ENCODE data around the gene CEND1. TPM values are rescaled to one million over a fixed set of nuclear protein-coding genes. Genes with fewer than 3 reads are reported as not detected.

The CEND1 gene
- total and polyA plus RNA-seq, 2 donors (not counting 3 experiments of a cell fraction or from before 2014, with no cell fraction given): 0.15 to 0.40 TPM

DNA sequence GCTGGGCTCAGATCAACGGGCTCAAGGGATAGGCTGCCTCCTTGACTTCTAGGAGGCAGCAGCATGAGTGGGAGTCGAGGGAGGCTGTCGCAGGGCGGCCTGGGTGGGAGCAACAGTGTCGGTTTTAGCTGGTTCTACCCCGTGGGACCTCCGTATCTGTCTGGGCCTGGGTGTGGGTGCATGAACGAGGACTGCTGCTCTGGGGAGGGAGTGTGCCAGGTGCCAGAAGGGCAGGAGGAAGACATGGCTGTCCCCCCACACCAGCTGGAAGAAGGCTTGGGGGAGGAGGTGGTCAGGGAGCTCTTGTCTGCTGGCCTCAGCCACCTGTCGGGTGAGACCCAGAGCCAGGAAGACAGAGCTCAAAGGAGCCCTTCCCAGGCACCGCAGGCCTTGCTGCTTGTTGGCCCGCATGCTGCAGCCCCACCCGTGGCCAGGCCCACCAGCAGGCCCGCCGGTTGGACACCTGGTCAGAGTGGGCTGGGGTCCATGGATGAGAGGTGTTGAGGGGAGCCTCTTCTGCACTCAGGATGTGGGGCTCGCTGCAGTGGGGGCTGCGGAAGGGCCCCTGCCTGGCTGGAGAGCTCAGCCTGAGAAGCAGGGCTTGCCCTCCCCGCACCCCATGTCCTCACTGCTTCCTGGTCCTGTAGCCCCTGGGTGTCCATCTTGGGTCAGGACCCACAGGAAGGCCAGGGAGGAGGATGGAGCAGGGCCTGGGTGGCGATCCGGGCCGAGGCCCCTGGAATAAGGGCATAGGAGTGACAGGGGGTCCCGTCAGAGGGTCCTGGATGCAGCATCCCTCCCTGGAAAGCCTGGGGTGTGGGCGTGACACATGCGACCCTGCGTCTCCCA, 3.4 kb downstream of the CEND1 start:
- H3K4me2 ChIP-seq (ENCODE audit: insufficient read depth, low read length): no peak overlapping the region
- FAIRE-seq (no peak), DNase-seq (ENCODE audit: low read depth, low spot score) (no peak)
- H2AFZ ChIP-seq (ENCODE audit: low read depth, low read length): no peak overlapping the region
- no peaks in the 10 kb centered on the region for H3K4me1 ChIP-seq (ENCODE audit: control insufficient read depth, extremely low read depth, insufficient read depth, low read length)
- H3K9me1 ChIP-seq (replicated peaks; ENCODE audit: control insufficient read depth, extremely low read depth, insufficient read depth, low read length): no peaks in the 10 kb centered on the region
- no TSS peak for BruUV-seq (replicated peaks)
- TF ChIP-seq GATA2 (IDR thresholded peaks at IDR 0.05; ENCODE audit: insufficient read depth, insufficient read length, low read depth, low read length) (no peak), POLR2A (IDR thresholded peaks at IDR 0.05; ENCODE audit: low read depth, low read length) (peak; percentile 5), POLR2AphosphoS5 (IDR thresholded peaks at IDR 0.05; ENCODE audit: insufficient read depth, low read depth, low read length) (no peak)
- H3K27ac ChIP-seq (ENCODE audit: insufficient read depth, low read depth, low read length): no peak overlapping the region
- no peaks in the 10 kb centered on the region for H3K36me3 ChIP-seq (ENCODE audit: control insufficient read depth in 2 of 2, extremely low read depth in 1 of 2, insufficient read depth in 2 of 2, low read length in 2 of 2)
- POLR2A ChIA-PET: no interaction called here
- H3K27me3 ChIP-seq (ENCODE audit: control insufficient read depth in 2 of 2, insufficient read depth in 2 of 2, low read length in 2 of 2): no peaks in the 10 kb centered on the region
- H3K9me3 ChIP-seq (replicated peaks; ENCODE audit: control insufficient read depth, insufficient read depth, low read length): no peaks in the 10 kb centered on the region
- H3K4me3 ChIP-seq (replicated peaks in 1 of 3; ENCODE audit: insufficient read depth in 1 of 3, low read depth in 1 of 3, low read length in 3 of 3): no peak overlapping the region
- CTCF ChIA-PET: interaction anchor here (1.9 kb wide), 1 partner anchor 11 kb away, joined by 9 read pairs; the partner anchor contains the start of gene SLC25A22
- intact Hi-C loops (cut with micrococcal nuclease): no loop called here
- dilution Hi-C loops (cut with MboI; ENCODE audit: extremely low pct_ligation_motif_present, low sequenced_read_pairs): no loop called here
- H3K9ac ChIP-seq (replicated peaks; ENCODE audit: extremely low read depth, insufficient read depth, low read length): no peak overlapping the region
- H4K20me1 ChIP-seq (replicated peaks; ENCODE audit: control insufficient read depth, extremely low read depth, insufficient read depth, low read length): no peaks in the 10 kb centered on the region
- H3K79me2 ChIP-seq (ENCODE audit: control insufficient read depth, insufficient read depth, low read length): no peaks in the 10 kb centered on the region

GRCh38 chr11:783581-784015, 6.3 kb downstream of the CEND1 start:
- ChIA-PET POLR2A (no interaction called here), CTCF (interaction anchor here (0.9 to 1.8 kb wide), 7 partner anchors 8 to 267 kb away, joined by 3 to 9 read pairs (median 4); partner anchors contain the start of gene RPLP2)
- Histone ChIP-seq H3K4me3 (replicated peaks in 1 of 3; ENCODE audit: insufficient read depth in 1 of 3, low read depth in 1 of 3, low read length in 3 of 3) (no peak overlapping the region), H3K9me3 (replicated peaks; ENCODE audit: control insufficient read depth, insufficient read depth, low read length) (no peaks in the 10 kb centered on the region), H3K9me1 (replicated peaks; ENCODE audit: control insufficient read depth, extremely low read depth, insufficient read depth, low read length) (no peaks in the 10 kb centered on the region), H3K79me2 (ENCODE audit: control insufficient read depth, insufficient read depth, low read length) (peaks cover 4% of the 10 kb centered on the region), H3K27ac (ENCODE audit: insufficient read depth, low read depth, low read length) (no peak overlapping the region), H3K9ac (replicated peaks; ENCODE audit: extremely low read depth, insufficient read depth, low read length) (no peak overlapping the region), H2AFZ (ENCODE audit: low read depth, low read length) (no peak overlapping the region), H3K4me2 (ENCODE audit: insufficient read depth, low read length) (no peak overlapping the region), H3K27me3 (ENCODE audit: control insufficient read depth in 2 of 2, insufficient read depth in 2 of 2, low read length in 2 of 2) (no peaks in the 10 kb centered on the region), H3K4me1 (ENCODE audit: control insufficient read depth, extremely low read depth, insufficient read depth, low read length) (no peaks in the 10 kb centered on the region), H4K20me1 (replicated peaks; ENCODE audit: control insufficient read depth, extremely low read depth, insufficient read depth, low read length) (no peaks in the 10 kb centered on the region), H3K36me3 (ENCODE audit: control insufficient read depth in 2 of 2, extremely low read depth in 1 of 2, insufficient read depth in 2 of 2, low read length in 2 of 2) (no peaks in the 10 kb centered on the region)
- no TSS peak for BruUV-seq (replicated peaks)
- peak; percentile 83 for FAIRE-seq
- TF ChIP-seq CTCF (IDR thresholded peaks at IDR 0.05; ENCODE audit: extremely low read depth in 1 of 2, insufficient read depth in 1 of 2, low read depth in 1 of 2, low read length in 2 of 2): peak; percentile 82 to 93
- TF ChIP-seq GATA2 (IDR thresholded peaks at IDR 0.05; ENCODE audit: insufficient read depth, insufficient read length, low read depth, low read length): no peak
- TF ChIP-seq POLR2AphosphoS5 (IDR thresholded peaks at IDR 0.05; ENCODE audit: insufficient read depth, low read depth, low read length): peak; percentile 22
- intact Hi-C loops (cut with micrococcal nuclease) (loop anchor here (2.0 kb wide), 1 partner anchor 13 kb away; no protein-coding TSS in a partner anchor), dilution Hi-C loops (cut with MboI; ENCODE audit: extremely low pct_ligation_motif_present, low sequenced_read_pairs) (no loop called here)
- peak; percentile 80 for DNase-seq (ENCODE audit: low read depth, low spot score)
